C4-2B (cell line): ENCODE measurements around the gene HIP1.

Experiments
- CTCF ChIP-seq: fragments of 450-650 bp; conservative IDR thresholded peaks from 2 replicates; pipeline ENCODE4 v1.5.1; 2017; ENCODE audit warnings: mild to moderate bottlenecking
- ZFX ChIP-seq: fragments of 450-650 bp; IDR thresholded peaks from 2 replicates; pipeline ENCODE4 v1.6.1; 2017

- TF ChIP-seq CTCF, result no peak
- no peak for TF ChIP-seq ZFX
Observed at GRCh38 chr7:75699993-75700392, 38.7 kb downstream of the HIP1 start.
